T-cell (primary cell): ENCODE data around the gene RILPL1. TPM values are rescaled to one million over a fixed set of nuclear protein-coding genes. Genes with fewer than 3 reads are reported as not detected.
"Not testable (repeated sequence)": the region's sequence is repeated elsewhere in the genome, so short reads cannot be mapped to it uniquely, and the experiment has no call there.

ENCODE experiments used
- ATAC-seq, 4 experiments: fragments of 200-7000 bp in 3 of 4; fragments of 150-1000 bp in 1 of 4; cut with Tn5 transposase; replicated peaks in 1 of 4; 1 replicate in 3 of 4; 2 replicates in 1 of 4; pipeline ENCODE4 v1.10.0; 2021; ENCODE audit warnings: moderate library complexity in 3 of 4, mild to moderate bottlenecking in 2 of 4, moderate number of reproducible peaks in 1 of 4
- CTCF ChIA-PET, 2 donors: fragments of 300-600 bp; sonication (Branson Sonifier 250); formaldehyde crosslinking; loops; one replicate each; lab custom pipeline; 2022; ENCODE audit warnings: antibody characterized with exemption in 2 of 2; lab: Charles Lee
- POLR2A ChIA-PET, 2 donors: fragments of 300-600 bp; sonication (Branson Sonifier 250); formaldehyde crosslinking; loops; one replicate each; lab custom pipeline; 2022; ENCODE audit warnings: antibody characterized with exemption in 2 of 2; lab: Charles Lee
- DNase-seq, 35 experiments: peaks; one replicate each; pipeline versions ENCODE4 v3.0.0 to v3.0.0-alpha.2; 2013 to 2023
- H3K27ac ChIP-seq: one replicate; pipeline ENCODE4 v1.5.1; 2013; ENCODE audit warnings: low read length
- H3K27me3 ChIP-seq, 2 experiments: replicated peaks in 1 of 2; 1 replicate in 1 of 2; 2 replicates in 1 of 2; pipeline versions ENCODE4 v1.6.1 to v1.7.0; 2013; ENCODE audit warnings: low read length in 1 of 2, mixed read lengths in 1 of 2; ENCODE audit not compliant: control insufficient read depth in 2 of 2, insufficient read depth in 2 of 2; ENCODE audit errors: extremely low read depth in 1 of 2
- H3K36me3 ChIP-seq, 2 donors: 1 replicate in 1 of 2; 2 replicates in 1 of 2; pipeline versions ENCODE4 v1.6.1 to v1.7.0; 2013; ENCODE audit warnings: low read length in 1 of 2; ENCODE audit not compliant: control insufficient read depth in 2 of 2, insufficient read depth in 1 of 2; ENCODE audit errors: extremely low read depth in 1 of 2
- H3K4me1 ChIP-seq, 2 experiments: 1 replicate in 1 of 2; 2 replicates in 1 of 2; pipeline versions ENCODE4 v1.6.1 to v1.7.0; 2013; ENCODE audit warnings: low read length in 2 of 2, mixed read lengths in 1 of 2; ENCODE audit not compliant: insufficient read depth in 2 of 2, control insufficient read depth in 1 of 2; ENCODE audit errors: extremely low read depth in 1 of 2
- H3K4me3 ChIP-seq, 2 donors: 1 replicate in 1 of 2; 2 replicates in 1 of 2; pipeline versions ENCODE4 v1.5.1 to v1.7.0; 2013; ENCODE audit warnings: mild to moderate bottlenecking in 2 of 2, low read length in 1 of 2, moderate library complexity in 1 of 2; ENCODE audit not compliant: control insufficient read depth in 1 of 2; ENCODE audit errors: extremely low read depth in 1 of 2
- H3K9me3 ChIP-seq: 2 replicates; pipeline ENCODE4 v1.7.0; 2013
- H3K27ac Mint-ChIP-seq, 2 donors: one replicate each; pipeline ENCODE4 v1.8.0; 2020 to 2021; ENCODE audit warnings: mild to moderate bottlenecking in 2 of 2, mixed read lengths in 2 of 2
- H3K27me3 Mint-ChIP-seq, 2 donors: one replicate each; pipeline ENCODE4 v1.8.0; 2021 to 2022; ENCODE audit warnings: mixed read lengths in 2 of 2
- H3K36me3 Mint-ChIP-seq: one replicate; pipeline ENCODE4 v1.8.0; 2021; ENCODE audit warnings: mixed read lengths
- H3K4me1 Mint-ChIP-seq, 3 donors: one replicate each; pipeline ENCODE4 v1.8.0; 2020 to 2022; ENCODE audit warnings: mixed read lengths in 3 of 3, mild to moderate bottlenecking in 1 of 3
- H3K4me3 Mint-ChIP-seq, 3 donors: one replicate each; pipeline ENCODE4 v1.8.0; 2020 to 2022; ENCODE audit warnings: mild to moderate bottlenecking in 3 of 3, mixed read lengths in 3 of 3, moderate library complexity in 3 of 3
- H3K9me3 Mint-ChIP-seq, 3 donors: one replicate each; pipeline ENCODE4 v1.8.0; 2020 to 2022; ENCODE audit warnings: mixed read lengths in 3 of 3
- WGBS: methylation state at CpG from one replicate; pipeline ENCODE4 v1.1.5; 2013; ENCODE audit warnings: missing lambda C conversion rate; ENCODE audit not compliant: insufficient coverage; 5-methylcytosine and 5-hydroxymethylcytosine counted together
- total RNA-seq, 35 experiments: library from RNA in 6 of 35; stranded (reverse) in 6 of 35; fragments of 120-200 nt in 1 of 35; gene quantifications; one replicate each; pipeline versions ENCODE4 v1.2.1 to v1.2.4 and lab custom pipeline; 2013 to 2026

Gene RILPL1
- total RNA-seq, 5 donors from 2014 or later (not counting 1 experiment from before 2014, with no cell fraction given): 2.8 to 8.9 (median 6.1) TPM

GRCh38 chr12:123516216-123516780 is 17.2 kb downstream of the RILPL1 start:
- Mint-ChIP-seq H3K27ac (no peak overlapping the region), H3K9me3 (no peaks in the 10 kb centered on the region)

GRCh38 chr12:123514582-123515221 is 18.8 kb downstream of the RILPL1 start:
- H3K27ac Mint-ChIP-seq, H3K4me1 ChIP-seq, H3K27ac ChIP-seq, H3K27me3 Mint-ChIP-seq, ATAC-seq, H3K4me1 Mint-ChIP-seq, H3K27me3 ChIP-seq, H3K9me3 Mint-ChIP-seq, H3K9me3 ChIP-seq, H3K4me3 ChIP-seq, H3K4me3 Mint-ChIP-seq, POLR2A ChIA-PET, DNase-seq, H3K36me3 ChIP-seq: not testable (repeated sequence)
- peaks cover 13% of the 10 kb centered on the region for H3K36me3 Mint-ChIP-seq
- WGBS: no CpG with 5 or more reads among the region's 1 CpG
- CTCF ChIA-PET: interaction anchor here in 1 of 2 donors (0.6 kb wide), 2 partner anchors 132 to 624 kb away, joined by 4 to 10 read pairs; no protein-coding TSS in a partner anchor

More at GRCh38 chr12:123516216-123516780, 17.2 kb downstream of the RILPL1 start:
- no peaks in the 10 kb centered on the region for H3K9me3 ChIP-seq
- H3K4me3 ChIP-seq: no peak overlapping the region
- H3K4me1 ChIP-seq: no peaks in the 10 kb centered on the region
- ChIA-PET CTCF (no interaction called here), POLR2A (no interaction called here)
- DNase-seq (no peak), ATAC-seq (no peak)
- Mint-ChIP-seq H3K4me3 (no peak overlapping the region), H3K27me3 (no peaks in the 10 kb centered on the region), H3K4me1 (no peaks in the 10 kb centered on the region), H3K36me3 (peaks cover 20% of the 10 kb centered on the region)
- no peaks in the 10 kb centered on the region for H3K27me3 ChIP-seq
- no peak overlapping the region for H3K27ac ChIP-seq
- H3K36me3 ChIP-seq: peaks cover 5 to 10% of the 10 kb centered on the region in 2 donors
- WGBS: 93% methylated on average over 9 of the region's 11 CpGs

- WGBS: 93% methylated on average over 13 of the region's 13 CpGs
These were observed 19.7 kb downstream of the RILPL1 start for GRCh38 chr12:123513805-123514204.

GRCh38 chr12:123512838-123513665 is 20.5 kb downstream of the RILPL1 start:
- CTCF ChIA-PET: interaction anchor here in 1 of 2 donors (0.6 kb wide), 1 partner anchor 83 kb away, joined by 3 read pairs; no protein-coding TSS in a partner anchor
- H3K36me3 ChIP-seq: no peaks in the 10 kb centered on the region
- no peak for DNase-seq
- no peaks in the 10 kb centered on the region for H3K27me3 Mint-ChIP-seq
- no peak overlapping the region for H3K4me3 Mint-ChIP-seq
- peaks cover 0 to 3% of the 10 kb centered on the region in 2 experiments for H3K4me1 ChIP-seq
- H3K27ac Mint-ChIP-seq: no peak overlapping the region
- H3K9me3 Mint-ChIP-seq: no peaks in the 10 kb centered on the region
- no peaks in the 10 kb centered on the region for H3K9me3 ChIP-seq
- H3K4me1 Mint-ChIP-seq: peaks cover 0 to 11% (median 2%) of the 10 kb centered on the region in 3 donors
- no peak overlapping the region for H3K27ac ChIP-seq
- H3K36me3 Mint-ChIP-seq: peaks cover 11% of the 10 kb centered on the region
- no peaks in the 10 kb centered on the region for H3K27me3 ChIP-seq
- H3K4me3 ChIP-seq: no peak overlapping the region
- POLR2A ChIA-PET: no interaction called here
- 89% methylated on average over 22 of the region's 26 CpGs for WGBS
- ATAC-seq: no peak

More at GRCh38 chr12:123513805-123514204, 19.7 kb downstream of the RILPL1 start:
- DNase-seq (no peak), ATAC-seq (no peak)
- Mint-ChIP-seq H3K4me3 (no peak overlapping the region), H3K36me3 (peaks cover 13% of the 10 kb centered on the region), H3K4me1 (peaks cover 0 to 9% (median 2%) of the 10 kb centered on the region in 3 donors), H3K9me3 (no peaks in the 10 kb centered on the region), H3K27me3 (no peaks in the 10 kb centered on the region), H3K27ac (no peak overlapping the region)
- Histone ChIP-seq H3K27me3 (no peaks in the 10 kb centered on the region), H3K4me3 (no peak overlapping the region), H3K27ac (no peak overlapping the region), H3K4me1 (peaks cover 0 to 3% of the 10 kb centered on the region in 2 experiments), H3K9me3 (no peaks in the 10 kb centered on the region), H3K36me3 (no peaks in the 10 kb centered on the region)
- ChIA-PET POLR2A (no interaction called here), CTCF (no interaction called here)

GRCh38 chr12:123506843-123507236 is 26.7 kb downstream of the RILPL1 start:
- Histone ChIP-seq H3K9me3 (no peaks in the 10 kb centered on the region), H3K27me3 (no peaks in the 10 kb centered on the region), H3K36me3 (peaks cover 0 to 2% of the 10 kb centered on the region in 2 donors), H3K4me1 (peaks cover 0 to 3% of the 10 kb centered on the region in 2 experiments), H3K4me3 (no peak overlapping the region), H3K27ac (no peak overlapping the region)
- ATAC-seq (no peak), DNase-seq (no peak)
- Mint-ChIP-seq H3K4me1 (peaks cover 0 to 11% (median 2%) of the 10 kb centered on the region in 3 donors), H3K27me3 (no peaks in the 10 kb centered on the region), H3K27ac (no peak overlapping the region), H3K4me3 (no peak overlapping the region), H3K9me3 (no peaks in the 10 kb centered on the region), H3K36me3 (no peaks in the 10 kb centered on the region)
- ChIA-PET POLR2A (no interaction called here), CTCF (no interaction called here)
- 84% methylated on average over 2 of the region's 6 CpGs for WGBS

- H3K4me1 Mint-ChIP-seq: peaks cover 0 to 11% (median 2%) of the 10 kb centered on the region in 3 donors
- H3K9me3 Mint-ChIP-seq: no peaks in the 10 kb centered on the region
- ChIA-PET CTCF (no interaction called here), POLR2A (no interaction called here)
- no peak overlapping the region for H3K4me3 ChIP-seq
- DNase-seq (no peak), ATAC-seq (no peak)
- no peak overlapping the region for H3K4me3 Mint-ChIP-seq
- no peaks in the 10 kb centered on the region for H3K27me3 ChIP-seq
- WGBS: 92% methylated on average over 11 of the region's 17 CpGs
- H3K4me1 ChIP-seq: peaks cover 0 to 3% of the 10 kb centered on the region in 2 experiments
- H3K36me3 Mint-ChIP-seq: no peaks in the 10 kb centered on the region
- H3K27ac Mint-ChIP-seq: no peak overlapping the region
- no peaks in the 10 kb centered on the region for H3K9me3 ChIP-seq
- H3K27me3 Mint-ChIP-seq: no peaks in the 10 kb centered on the region
- H3K36me3 ChIP-seq: peaks cover 0 to 2% of the 10 kb centered on the region in 2 donors
- H3K27ac ChIP-seq: no peak overlapping the region
These were observed 27.3 kb downstream of the RILPL1 start for GRCh38 chr12:123506059-123506842.
